Hepatocyte (in vitro differentiated cells): Measurements from ENCODE around the gene CIDEB. TPM values are rescaled to one million over a fixed set of nuclear protein-coding genes. Genes with fewer than 3 reads are reported as not detected.

ENCODE experiments used
- DNase-seq: peaks from one replicate; pipeline ENCODE4 v3.0.0-alpha.2; 2016; ENCODE audit warnings: low spot score
- H2AFZ ChIP-seq: fragments of 200-600 bp; sonication (generic); 2 replicates; pipeline ENCODE4 v1.6.0; 2016; ENCODE audit warnings: antibody characterized with exemption, mild to moderate bottlenecking
- H3K27ac ChIP-seq: fragments of 200-600 bp; sonication (generic); 2 replicates; pipeline ENCODE4 v1.5.1; 2016; ENCODE audit warnings: mild to moderate bottlenecking
- H3K27me3 ChIP-seq: fragments of 200-600 bp; sonication (generic); 2 replicates; pipeline ENCODE4 v1.6.1; 2016
- H3K36me3 ChIP-seq: fragments of 200-600 bp; sonication (generic); replicated peaks from 2 replicates; pipeline ENCODE4 v1.5.1; 2016; ENCODE audit warnings: low read depth; ENCODE audit not compliant: insufficient read depth
- H3K4me1 ChIP-seq: fragments of 200-600 bp; sonication (generic); 2 replicates; pipeline ENCODE4 v1.5.1; 2016; ENCODE audit warnings: mild to moderate bottlenecking, moderate library complexity; ENCODE audit not compliant: insufficient read depth
- H3K4me2 ChIP-seq: fragments of 200-600 bp; sonication (generic); 2 replicates; pipeline ENCODE4 v1.6.0; 2016
- H3K4me3 ChIP-seq: fragments of 200-600 bp; sonication (generic); 2 replicates; pipeline ENCODE4 v1.5.1; 2016; ENCODE audit warnings: mild to moderate bottlenecking
- H3K79me2 ChIP-seq: fragments of 200-600 bp; sonication (generic); 2 replicates; pipeline ENCODE4 v1.6.0; 2017; ENCODE audit warnings: mild to moderate bottlenecking
- H3K9me2 ChIP-seq: fragments of 200-600 bp; sonication (generic); replicated peaks from 2 replicates; pipeline ENCODE4 v1.6.0; 2017; ENCODE audit warnings: mild to moderate bottlenecking; ENCODE audit not compliant: insufficient read depth
- H3K9me3 ChIP-seq: fragments of 200-600 bp; sonication (generic); 2 replicates; pipeline ENCODE4 v1.5.1; 2016; ENCODE audit warnings: low read depth, mild to moderate bottlenecking
- H4K20me1 ChIP-seq: fragments of 200-600 bp; sonication (generic); 2 replicates; pipeline ENCODE4 v1.6.0; 2016; ENCODE audit warnings: mild to moderate bottlenecking; ENCODE audit not compliant: insufficient read depth, poor library complexity, severe bottlenecking
- CTCF ChIP-seq: fragments of 200-600 bp; sonication (generic); IDR thresholded peaks from 2 replicates; pipeline ENCODE4 v1.5.1; 2016; ENCODE audit warnings: antibody characterized with exemption, mild to moderate bottlenecking; ENCODE audit not compliant: poor library complexity
- EZH2 ChIP-seq: fragments of 200-600 bp; sonication (generic); IDR thresholded peaks from 2 replicates; pipeline ENCODE4 v1.6.1; 2016; ENCODE audit warnings: antibody characterized with exemption, mild to moderate bottlenecking, borderline replicate concordance
- EZH2phosphoT487 ChIP-seq: fragments of 200-600 bp; sonication (generic); IDR thresholded peaks from one replicate; pipeline ENCODE4 v1.6.1; 2018; ENCODE audit warnings: antibody characterized with exemption, mild to moderate bottlenecking, low read depth, moderate library complexity; ENCODE audit not compliant: unreplicated experiment, severe bottlenecking
- WGBS: methylation state at CpG from one replicate; pipeline ENCODE4 v1.1.6; 2016; ENCODE audit warnings: low lambda C conversion rate; ENCODE audit errors: missing lambda C conversion rate; 5-methylcytosine and 5-hydroxymethylcytosine counted together
- polyA plus RNA-seq: library from polyadenylated mRNA; unstranded; fragments of >200 nt; fragmentation: Nextera tagmentation; extraction: Ambion mirVana; gene quantifications from 2 replicates; pipeline ENCODE4 v1.2.1, GENCODE V29; 2016
- total RNA-seq: library from RNA; depleted of rRNA; stranded (reverse); fragments of >200 nt; gene quantifications from 2 replicates; pipeline ENCODE4 v1.2.3, GENCODE V29; 2014

The CIDEB gene
- total and polyA plus RNA-seq, 2 experiments from 2014 or later, result 43.0 to 59.9 TPM

DNA sequence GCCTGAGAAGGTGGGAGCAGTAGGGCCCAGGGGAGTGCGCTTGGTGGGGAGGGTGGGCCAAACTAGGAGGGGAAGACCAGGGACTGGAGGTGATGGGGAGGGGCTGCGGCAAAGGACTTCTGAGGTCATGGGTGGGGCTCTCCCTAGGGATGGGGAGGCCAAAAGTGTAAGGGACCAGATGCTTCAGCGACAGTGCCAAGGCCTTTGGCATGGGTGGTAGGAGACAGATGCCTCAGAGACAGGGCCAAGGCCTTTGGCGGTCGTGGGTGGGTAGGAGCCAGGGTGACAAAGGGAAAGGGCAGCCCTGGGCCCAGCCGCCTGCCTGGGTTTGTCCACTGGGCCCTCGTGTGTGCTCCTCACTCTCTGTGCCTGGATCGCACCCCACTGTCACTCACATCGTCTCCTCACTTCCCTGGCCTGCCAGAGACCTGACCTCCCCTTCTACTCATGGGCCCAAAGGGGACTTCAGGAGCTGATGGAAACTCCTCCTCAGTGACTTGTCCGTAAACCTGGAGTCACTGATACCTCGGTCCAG lies 23.2 kb downstream of the CIDEB start:
- H3K79me2 ChIP-seq, result no peaks in the 10 kb centered on the region
- H3K4me2 ChIP-seq, result no peak overlapping the region
- 93% methylated on average over 11 of the region's 11 CpGs for WGBS
- TF ChIP-seq CTCF, result no peak
- TF ChIP-seq EZH2, result no peak
- no peak for TF ChIP-seq EZH2phosphoT487
- no peak overlapping the region for H3K4me3 ChIP-seq
- H4K20me1 ChIP-seq, result no peaks in the 10 kb centered on the region
- no peaks in the 10 kb centered on the region for H3K27me3 ChIP-seq
- H3K9me3 ChIP-seq, result no peaks in the 10 kb centered on the region
- H3K36me3 ChIP-seq, result no peaks in the 10 kb centered on the region
- no peak overlapping the region for H3K27ac ChIP-seq
- H3K9me2 ChIP-seq, result no peaks in the 10 kb centered on the region
- no peaks in the 10 kb centered on the region for H3K4me1 ChIP-seq
- no peak for DNase-seq
- H2AFZ ChIP-seq, result no peak overlapping the region

GRCh38 chr14:24283796-24284460 lies 23.8 kb downstream of the CIDEB start:
- no peaks in the 10 kb centered on the region for H3K9me3 ChIP-seq
- no peak for DNase-seq
- TF ChIP-seq EZH2phosphoT487, result no peak
- no peak for TF ChIP-seq CTCF
- TF ChIP-seq EZH2, result no peak
- H4K20me1 ChIP-seq, result no peaks in the 10 kb centered on the region
- no peak overlapping the region for H3K4me2 ChIP-seq
- no peaks in the 10 kb centered on the region for H3K4me1 ChIP-seq
- no peaks in the 10 kb centered on the region for H3K36me3 ChIP-seq
- H3K9me2 ChIP-seq, result no peaks in the 10 kb centered on the region
- H3K79me2 ChIP-seq, result no peaks in the 10 kb centered on the region
- H3K27ac ChIP-seq, result no peak overlapping the region
- 86% methylated on average over 5 of the region's 5 CpGs for WGBS
- no peak overlapping the region for H2AFZ ChIP-seq
- no peaks in the 10 kb centered on the region for H3K27me3 ChIP-seq
- no peak overlapping the region for H3K4me3 ChIP-seq

GRCh38 chr14:24282736-24283135 lies 25.0 kb downstream of the CIDEB start:
- Histone ChIP-seq H3K9me2 (no peaks in the 10 kb centered on the region), H3K4me3 (no peak overlapping the region), H3K4me2 (no peak overlapping the region), H3K27me3 (no peaks in the 10 kb centered on the region), H3K36me3 (no peaks in the 10 kb centered on the region), H3K4me1 (no peaks in the 10 kb centered on the region), H3K9me3 (no peaks in the 10 kb centered on the region), H3K27ac (no peak overlapping the region), H2AFZ (no peak overlapping the region), H3K79me2 (no peaks in the 10 kb centered on the region), H4K20me1 (no peaks in the 10 kb centered on the region)
- no peak for DNase-seq
- no peak for TF ChIP-seq EZH2phosphoT487
- TF ChIP-seq EZH2, result no peak
- no peak for TF ChIP-seq CTCF
- 86% methylated on average over 3 of the region's 3 CpGs for WGBS
